ENCODE data around the gene CFAP251. TPM values are rescaled to one million over a fixed set of nuclear protein-coding genes. Genes with fewer than 3 reads are reported as not detected.
A peak's percentile ranks its signal among the peaks of the same experiment; 100 is the strongest.
"Not testable (repeated sequence)": the region's sequence is repeated elsewhere in the genome, so short reads cannot be mapped to it uniquely, and the experiment has no call there.

The CFAP251 gene
- total RNA-seq: 1 to 10 TPM; 3.6 to 7.0 TPM

GRCh38 chr12:121917950-121918678 is at the start of gene CFAP251:
TSS of gene CFAP251 (plus strand) at chr12:121918592. CDS start at chr12:121921306, 2,714 bp downstream.
- TF ChIP-seq POLR2A (IDR thresholded peaks at IDR 0.05) (peak in 2 of 3 donors; percentile 53 to 62), CTCF (IDR thresholded peaks at IDR 0.05) (peak; percentile 36 to 96 (median 92))
- WGBS, 2 donors: 8 to 11% methylated on average over 30 to 41 of the region's 41 CpGs
- peaks cover 0 to 11% of the 10 kb centered on the region in 2 donors for H3K36me3 ChIP-seq (replicated peaks in 1 of 2; ENCODE audit: insufficient read depth in 1 of 2, low read depth in 2 of 2)

DNA sequence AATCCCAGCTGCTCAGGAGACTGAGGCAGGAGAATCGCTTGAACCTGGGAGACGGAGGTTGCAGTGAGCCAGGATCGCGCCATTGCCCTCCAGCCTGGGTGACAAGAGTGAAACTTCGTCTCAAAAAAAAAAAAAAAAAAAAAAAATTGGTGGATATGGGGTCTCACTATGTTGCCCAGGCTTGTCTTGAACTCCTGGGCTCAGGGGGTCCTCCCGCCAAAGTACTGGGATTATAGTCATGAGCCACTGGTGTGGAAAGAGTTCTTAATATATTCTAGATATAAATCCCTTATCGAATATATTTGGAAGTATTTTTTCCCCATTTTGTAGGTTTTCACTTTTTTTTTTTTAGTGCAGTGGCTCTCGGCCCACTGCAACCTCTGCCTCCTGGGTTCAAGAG is 49.2 kb upstream of the CFAP251 start:
- H3K4me1 ChIP-seq; H3K27me3 ChIP-seq; intact Hi-C loops (cut with DNase I); H3K27ac ChIP-seq; H3K36me3 ChIP-seq (replicated peaks in 1 of 2; ENCODE audit: insufficient read depth in 1 of 2, low read depth in 2 of 2); DNase-seq; H3K9me3 ChIP-seq; ATAC-seq; H3K4me3 ChIP-seq: not testable (repeated sequence)
- 88 to 96% methylated on average over 8 of the region's 8 CpGs for WGBS, 2 donors

More at GRCh38 chr12:121917950-121918678, at the start of gene CFAP251:
- peak within 1 kb of the TSS; percentile 50 to 79 (median 66) for H3K27ac ChIP-seq
- intact Hi-C loops (cut with DNase I): no loop called here
- no peaks in the 10 kb centered on the region for H3K27me3 ChIP-seq
- ATAC-seq (peak; percentile 99), DNase-seq (peak; percentile 99 to 100 (median 100))
- H3K4me3 ChIP-seq: peak within 1 kb of the TSS; percentile 1 to 37
- H3K9me3 ChIP-seq: no peaks in the 10 kb centered on the region
- peaks cover 11% of the 10 kb centered on the region for H3K4me1 ChIP-seq

DNA sequence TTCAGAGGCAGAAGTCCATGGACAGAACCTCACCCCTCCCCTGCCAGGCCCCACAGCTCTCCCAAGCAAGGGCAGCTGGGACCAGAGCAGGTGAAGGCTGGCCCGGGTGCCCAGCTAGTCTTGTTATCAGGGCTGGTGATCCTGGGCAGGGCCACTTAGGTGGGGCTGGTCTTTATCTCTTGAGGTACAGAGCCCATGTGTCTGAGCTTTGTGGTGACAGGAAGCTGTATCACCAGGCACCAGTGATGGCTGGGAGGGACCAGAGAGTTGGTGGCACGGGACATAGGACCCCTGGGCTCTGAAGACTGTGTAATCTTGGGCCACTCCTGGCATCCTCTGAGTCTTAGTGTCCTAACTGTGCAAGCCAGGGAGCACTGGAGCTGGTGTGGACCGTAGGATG is 46.9 kb upstream of the CFAP251 start:
- WGBS, 2 donors: 71 to 74% methylated on average over 2 to 3 of the region's 3 CpGs
- DNase-seq (no peak), ATAC-seq (no peak)
- Histone ChIP-seq H3K9me3 (no peaks in the 10 kb centered on the region), H3K27me3 (no peaks in the 10 kb centered on the region), H3K4me1 (no peaks in the 10 kb centered on the region), H3K27ac (no peak overlapping the region), H3K4me3 (no peak overlapping the region), H3K36me3 (replicated peaks in 1 of 2; ENCODE audit: insufficient read depth in 1 of 2, low read depth in 2 of 2) (no peaks in the 10 kb centered on the region)
- intact Hi-C loops (cut with DNase I): no loop called here
- TF ChIP-seq CTCF (IDR thresholded peaks at IDR 0.05): no peak
- no peak for TF ChIP-seq POLR2A (IDR thresholded peaks at IDR 0.05)

GRCh38 chr12:121872546-121873215 is 45.7 kb upstream of the CFAP251 start:
- intact Hi-C loops (cut with DNase I): no loop called here
- DNase-seq: peak in 3 of 4 donors; percentile 27 to 44 (median 33)

More at GRCh38 chr12:121872546-121873215, 45.7 kb upstream of the CFAP251 start:
- H3K9me3 ChIP-seq: no peaks in the 10 kb centered on the region
- H3K27me3 ChIP-seq: no peaks in the 10 kb centered on the region
- peak; percentile 50 for ATAC-seq
- H3K27ac ChIP-seq: no peak overlapping the region
- no peaks in the 10 kb centered on the region for H3K36me3 ChIP-seq (replicated peaks in 1 of 2; ENCODE audit: insufficient read depth in 1 of 2, low read depth in 2 of 2)
- TF ChIP-seq CTCF (IDR thresholded peaks at IDR 0.05) (no peak), POLR2A (IDR thresholded peaks at IDR 0.05) (no peak)
- no peak overlapping the region for H3K4me3 ChIP-seq
- no peaks in the 10 kb centered on the region for H3K4me1 ChIP-seq
- WGBS, 2 donors: 54 to 64% methylated on average over 5 of the region's 5 CpGs
